T47D (cell line): ENCODE measurements around the gene KMT2E.

Experiments used
- DNase-seq, 2 experiments: peaks; one replicate each; pipeline versions ENCODE4 v3.0.0 to v3.0.0-alpha.2; 2011 to 2012; ENCODE audit warnings: low read depth in 1 of 2, low spot score in 1 of 2
- JUND ChIP-seq: IDR thresholded peaks from 2 replicates; pipeline ENCODE4 v1.6.1; 2012; ENCODE audit warnings: low read depth
- in situ Hi-C: cut with HindIII; loops from 2 replicates; pipeline ENCODE4 v1.10.0; 2016; ENCODE audit warnings: low sequenced_read_pairs, low pct_unique_long_range_greater_than_20kb

The KMT2E gene

GRCh38 chr7:105141068-105141467 is 127.1 kb downstream of the KMT2E start:
- no peak for TF ChIP-seq JUND
- peak; percentile 5 to 30 for DNase-seq
- in situ Hi-C loops: no loop called here

GRCh38 chr7:105149827-105150226 is 135.8 kb downstream of the KMT2E start:
- in situ Hi-C loops: no loop called here
- TF ChIP-seq JUND: no peak
- DNase-seq: no peak

- TF ChIP-seq JUND: no peak
- no peak for DNase-seq
- in situ Hi-C loops: no loop called here
These were observed 137.1 kb downstream of the KMT2E start for GRCh38 chr7:105151152-105151551.

- DNase-seq: no peak
- TF ChIP-seq JUND: no peak
- in situ Hi-C loops: no loop called here
These were observed 139.5 kb downstream of the KMT2E start for GRCh38 chr7:105153531-105153930.

- in situ Hi-C loops: no loop called here
- TF ChIP-seq JUND: no peak
- DNase-seq: no peak
These were observed 140.1 kb downstream of the KMT2E start for GRCh38 chr7:105154084-105154483.

- in situ Hi-C loops: no loop called here
- no peak for TF ChIP-seq JUND
- no peak for DNase-seq
These were observed 142.7 kb downstream of the KMT2E start for GRCh38 chr7:105156731-105157130.

GRCh38 chr7:105157278-105157677 is 143.3 kb downstream of the KMT2E start:
- in situ Hi-C loops: no loop called here
- no peak for DNase-seq

GRCh38 chr7:105161366-105161765 is 147.4 kb downstream of the KMT2E start:
- in situ Hi-C loops: no loop called here
- no peak for DNase-seq
- no peak for TF ChIP-seq JUND

More at GRCh38 chr7:105157278-105157677, 143.3 kb downstream of the KMT2E start:
- TF ChIP-seq JUND: no peak
